ENCODE measurements around the gene CHCHD1.
A peak's percentile ranks its signal among the peaks of the same experiment; 100 is the strongest.
"Not testable (repeated sequence)": the region's sequence is repeated elsewhere in the genome, so short reads cannot be mapped to it uniquely, and the experiment has no call there.

Gene CHCHD1

GRCh38 chr10:73793456-73793855 lies 11.6 kb downstream of the CHCHD1 start:
- DNase-seq (ENCODE audit: low read depth in 2 of 2), result no peak

DNA sequence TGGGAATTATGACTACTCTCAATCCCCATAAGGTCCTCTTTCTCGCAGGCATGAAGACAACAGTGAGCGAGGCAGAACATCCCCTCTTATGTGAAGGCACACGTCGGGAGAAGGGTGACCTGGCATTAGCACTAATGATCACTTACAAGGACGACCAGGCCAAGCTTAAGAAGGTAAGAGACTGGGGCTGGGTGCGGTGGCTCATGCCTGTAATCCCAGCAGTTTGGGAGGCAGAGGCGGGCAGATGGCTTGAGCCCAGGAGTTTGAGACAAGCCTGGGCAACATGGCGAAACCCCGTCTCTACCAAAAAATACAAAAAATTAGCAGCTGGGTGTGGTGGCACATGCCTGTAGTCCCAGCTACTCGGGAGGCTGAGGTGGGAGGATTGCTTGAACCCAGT lies 13.6 kb downstream of the CHCHD1 start:
- DNase-seq (ENCODE audit: low read depth in 2 of 2), result not testable (repeated sequence)

DNA sequence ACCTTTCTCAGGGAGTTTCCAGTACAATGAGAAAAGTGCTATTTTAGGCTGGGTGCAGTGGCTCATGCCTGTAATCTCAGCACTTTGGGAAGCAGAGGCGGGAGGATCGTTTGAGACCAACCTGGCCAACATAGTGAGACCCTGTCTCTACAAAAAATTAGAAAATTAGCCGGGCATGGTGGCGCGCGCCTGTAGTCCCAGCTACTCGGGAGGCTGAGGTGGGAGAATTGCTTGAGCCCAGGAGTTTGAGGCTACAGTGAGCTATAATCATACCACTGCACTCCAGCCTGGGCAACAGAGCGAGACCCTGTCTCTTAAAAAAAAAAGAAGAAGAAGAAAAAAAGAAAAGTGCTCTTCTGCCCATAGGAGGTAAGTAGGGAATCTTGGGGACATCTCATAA lies 14.2 kb downstream of the CHCHD1 start:
- not testable (repeated sequence) for DNase-seq (ENCODE audit: low read depth in 2 of 2)

GRCh38 chr10:73796766-73797165 lies 14.9 kb downstream of the CHCHD1 start:
- no peak for DNase-seq (ENCODE audit: low read depth in 2 of 2)

DNA sequence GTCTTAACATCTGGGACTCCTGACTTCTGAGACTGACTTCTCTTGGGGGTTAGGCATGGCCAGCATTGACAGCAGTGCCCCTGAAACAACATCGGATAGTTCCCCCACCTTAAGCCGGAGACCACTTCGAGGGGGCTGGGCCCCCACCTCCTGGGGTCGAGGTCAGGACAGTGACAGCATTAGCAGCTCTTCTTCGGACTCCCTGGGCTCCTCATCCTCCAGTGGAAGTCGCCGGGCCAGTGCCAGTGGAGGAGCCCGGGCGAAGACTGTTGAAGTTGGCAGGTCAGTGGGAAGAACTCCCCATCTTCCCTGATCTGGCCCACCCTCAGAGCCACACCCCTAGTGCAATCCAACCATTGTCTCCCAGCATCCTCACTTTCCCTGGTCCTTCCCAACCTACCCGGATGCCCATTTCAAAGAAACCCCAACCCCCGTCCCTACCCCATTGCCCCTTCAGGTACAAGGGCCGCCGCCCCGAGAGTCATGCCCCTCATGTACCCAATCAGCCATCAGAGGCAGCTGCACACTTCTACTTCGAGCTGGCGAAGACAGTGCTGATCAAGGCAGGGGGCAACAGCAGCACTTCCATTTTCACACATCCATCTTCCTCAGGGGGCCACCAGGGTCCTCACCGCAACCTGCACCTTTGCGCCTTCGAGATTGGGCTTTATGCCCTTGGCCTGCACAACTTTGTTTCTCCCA lies 15.6 kb downstream of the CHCHD1 start:
- no peak for DNase-seq (ENCODE audit: low read depth in 2 of 2)

DNA sequence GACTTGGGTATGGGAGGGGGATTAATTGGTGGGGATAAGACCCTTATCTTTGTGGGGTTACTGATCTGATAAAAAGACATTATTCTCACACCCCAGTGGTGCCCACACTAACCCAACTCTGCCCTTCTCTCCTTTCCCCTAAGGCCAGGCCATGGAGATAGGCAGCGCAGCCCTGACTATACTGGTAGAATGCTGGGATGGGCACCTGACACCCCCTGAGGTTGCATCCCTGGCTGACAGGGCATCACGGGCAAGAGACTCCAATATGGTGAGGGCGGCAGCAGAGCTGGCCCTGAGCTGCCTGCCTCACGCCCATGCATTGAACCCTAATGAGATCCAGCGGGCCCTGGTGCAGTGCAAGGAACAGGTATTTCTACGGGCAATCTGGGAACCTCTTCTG lies 16.2 kb downstream of the CHCHD1 start:
- DNase-seq (ENCODE audit: low read depth in 2 of 2), result no peak

DNA sequence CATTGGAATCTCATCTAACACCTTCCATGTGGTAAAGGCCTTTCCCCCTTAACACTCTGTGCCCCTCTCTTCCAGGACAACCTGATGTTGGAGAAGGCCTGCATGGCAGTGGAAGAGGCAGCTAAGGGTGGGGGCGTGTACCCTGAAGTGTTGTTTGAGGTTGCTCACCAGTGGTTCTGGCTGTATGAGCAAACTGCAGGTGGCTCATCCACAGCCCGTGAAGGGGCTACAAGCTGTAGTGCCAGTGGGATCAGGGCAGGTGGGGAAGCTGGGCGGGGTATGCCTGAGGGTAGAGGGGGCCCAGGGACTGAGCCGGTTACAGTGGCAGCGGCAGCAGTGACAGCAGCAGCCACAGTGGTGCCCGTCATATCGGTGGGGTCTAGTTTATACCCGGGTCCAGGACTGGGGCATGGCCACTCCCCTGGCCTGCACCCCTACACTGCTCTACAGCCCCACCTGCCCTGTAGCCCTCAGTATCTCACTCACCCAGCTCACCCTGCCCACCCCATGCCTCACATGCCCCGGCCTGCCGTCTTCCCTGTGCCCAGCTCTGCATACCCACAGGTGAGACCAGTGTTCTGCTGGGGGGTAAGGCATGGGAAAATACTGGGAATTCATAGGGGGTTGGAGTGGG lies 17.2 kb downstream of the CHCHD1 start:
- DNase-seq (ENCODE audit: low read depth in 2 of 2), result no peak

DNA sequence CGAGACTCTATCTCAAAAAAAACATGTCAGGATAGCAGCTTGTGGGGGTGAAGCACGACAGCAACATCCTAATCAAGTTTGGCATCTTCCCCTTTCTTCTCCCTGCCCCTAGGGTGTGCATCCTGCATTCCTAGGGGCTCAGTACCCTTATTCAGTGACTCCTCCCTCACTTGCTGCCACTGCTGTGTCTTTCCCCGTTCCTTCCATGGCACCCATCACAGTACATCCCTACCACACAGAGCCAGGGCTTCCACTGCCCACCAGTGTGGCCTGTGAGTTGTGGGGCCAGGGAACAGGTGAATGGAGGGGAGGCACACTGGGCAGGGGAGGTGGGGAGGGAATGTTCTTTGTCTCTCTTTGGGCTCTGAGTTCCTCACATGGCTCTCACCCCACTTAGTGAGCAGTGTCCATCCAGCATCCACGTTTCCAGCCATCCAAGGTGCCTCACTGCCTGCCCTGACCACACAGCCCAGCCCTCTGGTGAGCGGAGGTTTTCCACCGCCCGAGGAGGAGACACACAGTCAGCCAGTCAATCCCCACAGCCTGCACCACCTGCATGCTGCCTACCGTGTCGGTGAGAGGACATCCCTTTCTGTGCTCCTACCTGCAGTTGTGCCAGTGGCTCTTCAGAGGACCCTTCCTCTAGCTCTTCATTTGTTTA lies 18.2 kb downstream of the CHCHD1 start:
- DNase-seq (ENCODE audit: low read depth in 2 of 2), result no peak

DNA sequence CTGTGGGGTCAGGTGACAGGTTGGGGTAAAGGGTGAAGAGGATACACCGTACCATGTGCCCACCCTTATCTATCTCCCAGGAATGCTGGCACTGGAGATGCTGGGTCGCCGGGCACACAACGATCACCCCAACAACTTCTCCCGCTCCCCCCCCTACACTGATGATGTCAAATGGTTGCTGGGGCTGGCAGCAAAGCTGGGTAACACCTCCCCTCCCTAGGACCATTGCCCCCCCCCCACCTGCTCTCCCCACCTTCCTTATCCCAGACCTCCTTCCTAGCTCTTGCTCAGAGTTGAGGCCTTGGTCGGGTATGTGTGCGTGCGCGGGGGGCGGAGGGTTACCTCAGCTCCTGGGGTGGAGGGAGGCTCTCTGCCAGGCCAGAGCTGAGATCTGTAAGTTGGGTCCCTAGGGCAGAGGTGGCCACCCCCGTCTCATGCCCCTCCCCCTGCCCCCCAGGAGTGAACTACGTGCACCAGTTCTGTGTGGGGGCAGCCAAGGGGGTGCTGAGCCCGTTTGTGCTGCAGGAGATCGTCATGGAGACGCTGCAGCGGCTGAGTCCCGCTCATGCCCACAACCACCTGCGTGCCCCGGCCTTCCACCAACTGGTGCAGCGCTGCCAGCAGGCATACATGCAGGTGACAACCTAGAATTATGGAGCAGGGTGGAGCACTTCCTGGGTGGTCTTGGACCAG lies 18.9 kb downstream of the CHCHD1 start:
- no peak for DNase-seq (ENCODE audit: low read depth in 2 of 2)

DNA sequence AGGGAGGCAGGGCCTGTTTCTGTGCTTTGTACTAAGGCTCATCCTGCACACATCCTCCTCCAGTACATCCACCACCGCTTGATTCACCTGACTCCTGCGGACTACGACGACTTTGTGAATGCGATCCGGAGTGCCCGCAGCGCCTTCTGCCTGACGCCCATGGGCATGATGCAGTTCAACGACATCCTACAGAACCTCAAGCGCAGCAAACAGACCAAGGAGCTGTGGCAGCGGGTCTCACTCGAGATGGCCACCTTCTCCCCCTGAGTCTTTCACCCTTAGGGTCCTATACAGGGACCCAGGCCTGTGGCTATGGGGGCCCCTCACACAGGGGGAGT lies 19.4 kb downstream of the CHCHD1 start:
- DNase-seq (ENCODE audit: low read depth in 2 of 2), result no peak

DNA sequence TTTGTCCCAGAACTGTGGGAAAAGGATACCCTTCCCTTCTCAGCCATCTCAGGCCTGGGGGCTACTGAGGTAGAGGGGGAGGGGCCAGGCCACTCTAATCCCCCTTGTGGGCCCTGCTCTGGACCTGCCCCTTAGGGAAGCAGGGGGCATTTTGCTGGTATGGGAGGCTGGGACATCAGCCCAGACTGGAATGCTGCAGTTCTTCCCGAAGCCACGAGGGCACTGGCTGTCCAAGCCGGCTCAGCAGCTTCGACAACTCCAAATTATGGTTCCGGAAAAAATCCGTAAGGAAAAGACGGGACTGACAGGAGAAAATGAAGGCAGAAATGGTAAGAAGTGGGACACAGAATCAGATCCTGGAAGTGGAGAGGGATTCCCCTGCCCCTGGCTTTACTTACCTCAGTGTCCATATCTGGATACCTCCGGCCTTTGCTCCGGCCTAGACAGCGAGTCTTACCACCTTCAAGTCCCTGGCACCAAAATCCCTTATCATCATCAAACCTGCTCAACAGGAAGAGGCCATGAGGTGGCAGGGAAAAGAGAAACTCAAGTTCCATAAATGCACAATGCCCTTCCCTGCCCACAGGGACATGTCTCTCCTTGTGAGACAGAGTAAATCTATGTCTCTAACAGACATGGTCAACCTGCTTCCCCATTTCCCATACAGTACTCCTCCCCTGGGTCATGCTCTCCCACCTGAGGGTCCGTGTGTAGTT lies 20.6 kb downstream of the CHCHD1 start:
- no peak for DNase-seq (ENCODE audit: low read depth in 2 of 2)

DNA sequence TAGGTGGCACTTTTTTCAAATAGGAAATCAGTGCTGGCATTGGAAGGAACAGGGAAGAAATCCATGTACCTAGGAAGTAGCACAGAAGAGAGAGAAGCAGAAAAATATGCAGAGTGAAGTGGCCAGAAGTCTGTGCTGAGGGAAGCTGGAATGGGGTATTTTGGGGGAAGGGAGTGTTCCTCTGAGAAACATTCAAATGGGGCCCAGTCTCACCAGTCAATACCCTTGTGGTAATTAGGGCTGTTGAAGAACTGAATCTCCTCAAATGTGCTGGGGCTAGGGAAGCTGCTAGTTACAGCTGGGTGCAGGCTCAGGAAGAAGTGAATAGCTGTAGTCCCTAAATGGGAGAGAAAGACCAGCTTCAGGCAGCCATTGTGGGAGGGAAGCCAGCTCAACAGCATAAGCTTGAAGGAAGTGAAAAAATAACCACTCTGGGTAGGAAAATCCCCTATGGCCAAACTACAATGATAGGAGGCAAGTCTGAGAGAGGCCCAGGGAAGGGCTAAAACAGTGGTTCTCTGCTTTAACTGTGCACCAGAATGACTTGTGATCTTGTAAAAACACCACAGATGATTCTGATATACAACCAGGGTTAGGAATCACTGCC lies 21.9 kb downstream of the CHCHD1 start:
- no peak for DNase-seq (ENCODE audit: low read depth in 2 of 2)

GRCh38 chr10:73806176-73806950 lies 24.5 kb downstream of the CHCHD1 start:
- no peak for DNase-seq (ENCODE audit: low read depth in 2 of 2)

DNA sequence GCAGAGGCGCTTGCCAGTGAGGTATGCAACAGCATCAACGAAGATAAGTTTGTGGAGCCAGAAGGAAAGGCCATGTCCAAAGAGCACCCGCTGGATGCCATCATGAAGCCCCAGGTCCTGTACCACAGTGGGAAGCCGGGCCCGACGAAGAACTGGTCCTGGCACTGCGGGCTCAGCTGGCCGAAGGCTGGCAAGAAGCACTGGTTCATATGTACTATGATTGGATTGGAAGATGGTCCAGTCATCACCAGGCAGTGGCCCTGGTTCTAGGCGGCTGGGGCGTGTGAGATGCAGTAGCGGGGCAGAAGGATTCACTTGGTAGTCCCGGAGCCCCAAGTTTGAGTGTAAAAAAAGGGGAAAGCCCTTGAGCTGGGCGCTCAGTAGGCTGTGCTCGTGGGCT lies 25.6 kb downstream of the CHCHD1 start:
- DNase-seq (ENCODE audit: low read depth in 2 of 2), result no peak

DNA sequence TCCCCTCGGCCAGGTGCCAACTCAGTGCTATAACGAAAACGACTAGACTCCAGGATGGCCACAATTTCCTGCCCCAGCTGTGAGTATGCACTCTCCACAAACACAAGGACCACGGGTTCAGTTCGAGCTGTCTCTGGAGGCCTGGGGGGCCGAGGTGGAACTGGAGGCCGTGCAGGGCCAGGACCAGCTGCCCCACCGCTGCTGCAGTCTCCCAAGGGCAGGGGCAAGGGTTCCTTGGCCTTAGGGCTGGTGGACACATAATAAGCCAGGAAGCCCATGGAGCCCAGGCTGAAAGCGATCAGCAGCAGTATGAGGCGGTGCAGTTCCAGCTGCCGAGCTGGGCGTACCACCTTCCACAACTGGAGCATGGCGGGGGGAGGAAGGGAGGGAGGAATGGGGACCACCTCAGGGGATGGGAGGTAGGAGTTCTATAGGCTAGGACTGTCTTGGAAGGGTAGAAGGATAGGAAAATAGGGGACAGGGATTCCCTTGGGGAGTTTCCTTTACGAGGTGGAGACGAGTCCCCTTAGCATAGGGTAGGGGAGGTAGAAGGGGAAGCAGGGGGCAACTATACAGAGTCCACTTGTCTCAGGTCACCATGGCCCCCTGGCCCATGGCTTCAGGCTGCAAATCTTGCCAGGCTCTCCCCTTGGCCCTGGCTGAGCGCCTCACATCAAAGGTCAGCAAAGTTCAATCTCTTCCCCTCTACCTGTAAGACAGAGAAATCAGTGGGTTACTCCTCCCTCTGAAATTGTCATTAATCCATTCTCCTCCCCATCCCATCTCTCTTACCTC lies 26.4 kb downstream of the CHCHD1 start:
- DNase-seq (ENCODE audit: low read depth in 2 of 2), result no peak

- no peak for DNase-seq (ENCODE audit: low read depth in 2 of 2)
These were observed 27.4 kb downstream of the CHCHD1 start for GRCh38 chr10:73809061-73809818.

DNA sequence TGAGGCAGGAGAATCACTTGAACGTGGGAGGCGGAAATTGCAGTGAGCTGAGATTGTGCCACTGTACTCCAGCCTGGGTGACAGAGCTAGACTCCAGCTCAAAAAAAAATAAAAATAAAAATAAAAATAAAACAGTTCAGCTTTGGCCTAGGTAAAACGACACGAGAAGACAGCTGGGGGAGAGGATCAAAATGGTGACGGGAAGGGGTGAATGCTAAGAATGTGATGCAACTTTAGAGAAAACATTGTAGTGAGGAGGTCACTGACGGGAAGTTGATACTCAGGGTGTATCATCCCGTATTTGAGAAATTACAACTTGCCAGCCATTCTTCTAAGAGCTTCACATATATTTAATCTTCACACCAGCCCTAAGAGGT lies 28.5 kb downstream of the CHCHD1 start:
- DNase-seq (ENCODE audit: low read depth in 2 of 2), result no peak

DNA sequence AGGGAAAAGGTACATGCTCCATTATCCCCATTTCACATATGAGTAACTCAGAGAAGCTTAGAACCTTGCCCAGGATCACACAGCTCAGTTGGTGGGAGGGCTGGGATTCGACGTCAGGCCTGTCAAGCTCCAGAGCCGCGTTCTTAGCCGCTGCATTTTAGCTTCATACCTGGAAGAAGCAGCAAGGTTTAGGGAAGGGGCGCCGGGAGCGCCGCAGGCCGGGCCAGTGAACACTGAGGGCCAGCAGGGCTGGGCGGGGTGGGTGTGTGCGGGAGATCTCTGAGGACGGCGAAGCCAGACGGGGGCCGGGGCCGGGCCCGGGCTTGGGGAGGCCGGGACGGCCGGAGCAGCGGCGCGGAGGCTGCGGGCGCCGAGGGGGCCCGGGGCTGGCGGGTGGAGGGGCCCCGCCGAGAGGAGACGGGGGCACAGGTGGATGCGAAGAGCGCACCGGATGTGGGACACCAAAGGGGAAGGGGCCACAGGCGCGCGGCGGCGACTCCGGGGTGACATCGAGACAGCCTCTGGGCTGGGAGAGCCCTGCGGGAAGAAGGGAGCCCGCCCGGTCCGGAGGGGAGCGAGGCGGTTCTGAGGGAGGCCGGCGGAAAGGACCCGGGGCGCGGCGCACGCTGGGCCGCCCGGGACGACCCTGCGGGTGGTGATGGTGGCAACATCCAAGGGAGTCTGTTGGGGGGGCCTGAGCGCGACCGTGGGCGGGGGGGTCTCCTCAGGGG lies 29.1 kb downstream of the CHCHD1 start:
- DNase-seq (ENCODE audit: low read depth in 2 of 2), result peak; percentile 25 to 32

GRCh38 chr10:73812657-73813056 lies 30.8 kb downstream of the CHCHD1 start:
- no peak for DNase-seq (ENCODE audit: low read depth in 2 of 2)
